Mucosa of rectum (tissue), 2 donors: ENCODE measurements around the gene NUP85.

ENCODE experiments used
- H3K27ac ChIP-seq, 2 donors: one replicate each; pipeline ENCODE4 v1.7.0; 2013; ENCODE audit warnings: inconsistent platforms in 2 of 2, low read depth in 2 of 2, low read length in 2 of 2
- H3K27me3 ChIP-seq, 2 donors: one replicate each; pipeline ENCODE4 v1.7.0; 2013; ENCODE audit warnings: low read length in 2 of 2; ENCODE audit not compliant: control insufficient read depth in 2 of 2, insufficient read depth in 2 of 2
- H3K36me3 ChIP-seq, 2 donors: one replicate each; pipeline ENCODE4 v1.7.0; 2013; ENCODE audit warnings: low read length in 2 of 2; ENCODE audit not compliant: control insufficient read depth in 2 of 2, insufficient read depth in 2 of 2
- H3K4me1 ChIP-seq, 2 donors: one replicate each; pipeline ENCODE4 v1.7.0; 2013; ENCODE audit warnings: low read length in 2 of 2, mild to moderate bottlenecking in 1 of 2; ENCODE audit not compliant: control insufficient read depth in 2 of 2, insufficient read depth in 2 of 2
- H3K4me3 ChIP-seq, 2 donors: one replicate each; pipeline ENCODE4 v1.7.0; 2013; ENCODE audit warnings: low read length in 2 of 2
- H3K9ac ChIP-seq, 2 donors: one replicate each; pipeline ENCODE4 v1.7.0; 2013; ENCODE audit warnings: low read length in 2 of 2, low read depth in 1 of 2, mild to moderate bottlenecking in 1 of 2
- H3K9me3 ChIP-seq, 2 donors: one replicate each; pipeline ENCODE4 v1.7.0; 2013; ENCODE audit warnings: low read length in 2 of 2; ENCODE audit not compliant: control insufficient read depth in 2 of 2
- donor health status: healthy.
- donor health status: Normal muscosa, but diverticular disease.

The NUP85 gene

GRCh38 chr17:75265614-75266315 lies 60.3 kb downstream of the NUP85 start:
- H3K36me3 ChIP-seq: peaks cover 22 to 34% of the 10 kb centered on the region in 2 donors
- H3K4me3 ChIP-seq: no peak overlapping the region
- no peak overlapping the region for H3K27ac ChIP-seq
- no peak overlapping the region for H3K9ac ChIP-seq
- no peaks in the 10 kb centered on the region for H3K9me3 ChIP-seq
- H3K4me1 ChIP-seq: peaks cover 25% of the 10 kb centered on the region in 2 donors
- no peaks in the 10 kb centered on the region for H3K27me3 ChIP-seq

- no peaks in the 10 kb centered on the region for H3K9me3 ChIP-seq
- peaks cover 24 to 25% of the 10 kb centered on the region in 2 donors for H3K4me1 ChIP-seq
- peaks cover 22 to 34% of the 10 kb centered on the region in 2 donors for H3K36me3 ChIP-seq
- H3K27ac ChIP-seq: no peak overlapping the region
- no peak overlapping the region for H3K4me3 ChIP-seq
- no peaks in the 10 kb centered on the region for H3K27me3 ChIP-seq
- H3K9ac ChIP-seq: no peak overlapping the region
Measured at GRCh38 chr17:75266316-75267152, 61.1 kb downstream of the NUP85 start.

- H3K9me3 ChIP-seq: no peaks in the 10 kb centered on the region
- H3K36me3 ChIP-seq: peaks cover 22 to 34% of the 10 kb centered on the region in 2 donors
- H3K27ac ChIP-seq: peak overlapping the region in 1 of 2 donors; percentile 2
- peak overlapping the region in 1 of 2 donors; percentile 4 for H3K9ac ChIP-seq
- no peaks in the 10 kb centered on the region for H3K27me3 ChIP-seq
- peaks cover 26 to 28% of the 10 kb centered on the region in 2 donors for H3K4me1 ChIP-seq
- H3K4me3 ChIP-seq: no peak overlapping the region
Measured at GRCh38 chr17:75267153-75267410, 61.6 kb downstream of the NUP85 start.

- Histone ChIP-seq H3K4me3 (peak overlapping the region in 1 of 2 donors; percentile 20), H3K4me1 (peaks cover 26 to 29% of the 10 kb centered on the region in 2 donors), H3K27me3 (no peaks in the 10 kb centered on the region), H3K36me3 (peaks cover 22 to 37% of the 10 kb centered on the region in 2 donors), H3K9me3 (no peaks in the 10 kb centered on the region), H3K9ac (peak overlapping the region; percentile 4 to 47), H3K27ac (peak overlapping the region; percentile 51 to 52)
Measured at GRCh38 chr17:75267411-75268232, 62.1 kb downstream of the NUP85 start.

GRCh38 chr17:75269844-75270217 lies 64.4 kb downstream of the NUP85 start:
- Histone ChIP-seq H3K4me3 (peak overlapping the region; percentile 80 to 86), H3K36me3 (peaks cover 18 to 33% of the 10 kb centered on the region in 2 donors), H3K4me1 (peaks cover 25 to 27% of the 10 kb centered on the region in 2 donors), H3K9ac (peak overlapping the region; percentile 92 to 95), H3K9me3 (no peaks in the 10 kb centered on the region), H3K27ac (peak overlapping the region; percentile 90 to 93), H3K27me3 (no peaks in the 10 kb centered on the region)

GRCh38 chr17:75270218-75270965 lies 64.9 kb downstream of the NUP85 start:
- Histone ChIP-seq H3K27me3 (no peaks in the 10 kb centered on the region), H3K4me3 (peak overlapping the region; percentile 80 to 86), H3K9me3 (no peaks in the 10 kb centered on the region), H3K27ac (peak overlapping the region; percentile 90 to 93), H3K9ac (peak overlapping the region; percentile 92 to 95), H3K36me3 (peaks cover 17 to 29% of the 10 kb centered on the region in 2 donors), H3K4me1 (peaks cover 25 to 27% of the 10 kb centered on the region in 2 donors)

- Histone ChIP-seq H3K27ac (peak within 1 kb of the TSS; percentile 90 to 93), H3K27me3 (no peaks in the 10 kb centered on the region), H3K4me3 (peak within 1 kb of the TSS; percentile 80 to 86), H3K9me3 (no peaks in the 10 kb centered on the region), H3K4me1 (peaks cover 25 to 27% of the 10 kb centered on the region in 2 donors), H3K9ac (peak within 1 kb of the TSS; percentile 92 to 95), H3K36me3 (peaks cover 12 to 24% of the 10 kb centered on the region in 2 donors)
Measured at GRCh38 chr17:75270966-75271232, 65.4 kb downstream of the NUP85 start, which contains the start of gene MIF4GD. Gene MIF4GD (minus strand): TSS chr17:75271231. CDS start chr17:75270195, 1,036 bp downstream.

- H3K9me3 ChIP-seq: no peaks in the 10 kb centered on the region
- H3K36me3 ChIP-seq: peaks cover 7 to 19% of the 10 kb centered on the region in 2 donors
- peak overlapping the region; percentile 80 to 82 for H3K4me3 ChIP-seq
- peaks cover 25 to 27% of the 10 kb centered on the region in 2 donors for H3K4me1 ChIP-seq
- H3K9ac ChIP-seq: peak overlapping the region; percentile 68 to 92
- no peaks in the 10 kb centered on the region for H3K27me3 ChIP-seq
- peak overlapping the region; percentile 63 to 86 for H3K27ac ChIP-seq
Measured at GRCh38 chr17:75271233-75271954, 65.9 kb downstream of the NUP85 start.
